B cell (primary cell): ENCODE results near the gene ZNF385A.

Source experiments
- CTCF ChIP-seq: fragments of 200-600 bp; IDR thresholded peaks from one replicate; pipeline ENCODE4 v1.8.0; 2022; ENCODE audit warnings: antibody characterized with exemption, mild to moderate bottlenecking
- EZH2 ChIP-seq: IDR thresholded peaks from 2 replicates; pipeline ENCODE4 v1.6.1; 2012; ENCODE audit warnings: borderline replicate concordance, low read depth, mild to moderate bottlenecking, moderate library complexity, low read length; ENCODE audit not compliant: insufficient read depth, poor library complexity, severe bottlenecking

GRCh38 chr12:54376596-54376995 lies 7.9 kb downstream of the ZNF385A start:
- TF ChIP-seq EZH2 = no peak
- no peak for TF ChIP-seq CTCF
